GM12891 (cell line): ENCODE results near the gene HYAL3.

ENCODE experiments used
- DNase-seq: peaks from one replicate; pipeline ENCODE4 v3.0.0; 2011; ENCODE audit warnings: low spot score; ENCODE audit not compliant: insufficient read length
- FAIRE-seq: peaks from 2 replicates; lab custom pipeline; 2011; peaks lifted over from hg19 to GRCh38; lab: Jason Lieb, UNC
- PAX5 ChIP-seq: IDR thresholded peaks from 2 replicates; pipeline ENCODE4 v1.6.1; 2011; ENCODE audit warnings: low read length, moderate library complexity, mild to moderate bottlenecking; ENCODE audit not compliant: insufficient read depth, severe bottlenecking
- POLR2A ChIP-seq: IDR thresholded peaks from 2 replicates; pipeline ENCODE4 v1.6.1; 2011; ENCODE audit warnings: low read depth, low read length, control low read depth
- POLR2AphosphoS5 ChIP-seq: IDR thresholded peaks from 2 replicates; pipeline ENCODE4 v1.6.1; 2011; ENCODE audit warnings: low read depth, low read length, control low read depth
- POU2F2 ChIP-seq: IDR thresholded peaks from 2 replicates; pipeline ENCODE4 v1.6.1; 2011; ENCODE audit warnings: low read depth, mild to moderate bottlenecking, control low read depth, low read length, moderate library complexity
- SPI1 ChIP-seq: IDR thresholded peaks from 2 replicates; pipeline ENCODE4 v1.6.1; 2011; ENCODE audit warnings: low read depth, low read length, control low read depth
- TAF1 ChIP-seq: IDR thresholded peaks from 2 replicates; pipeline ENCODE4 v1.6.1; 2011; ENCODE audit warnings: low read depth, low read length, control low read depth

The HYAL3 gene

DNA sequence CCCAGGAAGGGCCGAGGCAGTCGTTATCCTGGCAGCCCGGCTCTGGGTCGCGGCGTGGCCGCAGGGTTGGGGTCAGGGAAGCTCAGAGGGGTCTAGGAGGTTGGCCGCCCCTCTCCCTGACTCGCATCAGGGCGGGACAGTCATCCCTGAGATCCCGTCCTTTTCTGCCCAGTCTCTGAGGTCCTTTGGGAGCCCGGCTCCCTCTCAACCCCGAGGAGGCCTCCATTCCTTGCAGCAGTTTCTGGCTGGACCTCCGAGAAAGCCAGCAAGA lies 22.8 kb upstream of the HYAL3 start:
- FAIRE-seq: peak; percentile 56
- no peak for DNase-seq
- TF ChIP-seq TAF1 (no peak), POLR2AphosphoS5 (no peak), SPI1 (no peak), POLR2A (no peak), POU2F2 (no peak), PAX5 (no peak)

- DNase-seq (peak; percentile 93), FAIRE-seq (peak; percentile 88)
- TF ChIP-seq TAF1 (no peak), SPI1 (no peak), POU2F2 (no peak), PAX5 (no peak), POLR2AphosphoS5 (no peak; the same call in 1 of the 2 replicates), POLR2A (no peak)
These were observed 22.3 kb upstream of the HYAL3 start for GRCh38 chr3:50321336-50322114.

GRCh38 chr3:50320853-50321335 lies 21.7 kb upstream of the HYAL3 start:
- TF ChIP-seq POLR2AphosphoS5 (no peak), TAF1 (no peak), PAX5 (no peak), SPI1 (no peak), POLR2A (no peak), POU2F2 (no peak)
- DNase-seq: peak; percentile 80
- no peak for FAIRE-seq

DNA sequence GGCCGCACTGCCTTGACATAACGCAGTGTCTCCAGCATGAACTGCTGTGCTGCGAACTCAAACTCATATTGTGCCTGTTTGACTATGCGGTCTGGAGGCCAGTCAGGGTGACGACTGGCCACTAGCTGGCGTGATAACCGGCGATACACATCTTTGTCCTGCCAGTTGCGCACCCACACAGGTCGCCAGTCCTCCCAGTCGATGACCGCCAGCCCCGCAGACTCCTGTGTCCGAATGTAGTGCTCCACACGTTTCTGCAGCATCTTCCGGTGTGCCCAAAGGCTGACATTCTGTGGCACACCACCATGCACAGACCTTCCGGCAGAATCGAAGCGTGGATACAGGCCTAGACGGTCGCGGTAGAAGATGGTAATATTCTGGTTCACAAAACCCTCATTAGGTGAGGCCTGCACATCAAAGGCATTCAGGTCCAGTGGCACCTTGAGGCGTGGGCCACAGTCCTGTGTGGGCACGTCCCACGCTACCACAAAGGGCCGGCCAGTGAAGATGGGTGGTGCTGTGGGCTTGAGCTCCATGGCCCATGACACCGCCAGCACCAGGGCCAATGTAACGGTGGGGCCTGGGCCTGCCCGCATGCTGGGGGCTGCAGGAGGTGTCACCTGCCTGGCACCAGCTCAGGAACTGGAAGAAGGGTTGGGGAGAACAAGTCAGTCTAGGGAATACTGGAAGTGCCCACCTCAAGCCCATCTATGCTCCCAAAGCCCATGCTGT lies 20.9 kb upstream of the HYAL3 start:
- FAIRE-seq (no peak), DNase-seq (no peak)
- TF ChIP-seq SPI1 (no peak), PAX5 (no peak), POLR2A (no peak), TAF1 (no peak), POLR2AphosphoS5 (no peak), POU2F2 (no peak)

DNA sequence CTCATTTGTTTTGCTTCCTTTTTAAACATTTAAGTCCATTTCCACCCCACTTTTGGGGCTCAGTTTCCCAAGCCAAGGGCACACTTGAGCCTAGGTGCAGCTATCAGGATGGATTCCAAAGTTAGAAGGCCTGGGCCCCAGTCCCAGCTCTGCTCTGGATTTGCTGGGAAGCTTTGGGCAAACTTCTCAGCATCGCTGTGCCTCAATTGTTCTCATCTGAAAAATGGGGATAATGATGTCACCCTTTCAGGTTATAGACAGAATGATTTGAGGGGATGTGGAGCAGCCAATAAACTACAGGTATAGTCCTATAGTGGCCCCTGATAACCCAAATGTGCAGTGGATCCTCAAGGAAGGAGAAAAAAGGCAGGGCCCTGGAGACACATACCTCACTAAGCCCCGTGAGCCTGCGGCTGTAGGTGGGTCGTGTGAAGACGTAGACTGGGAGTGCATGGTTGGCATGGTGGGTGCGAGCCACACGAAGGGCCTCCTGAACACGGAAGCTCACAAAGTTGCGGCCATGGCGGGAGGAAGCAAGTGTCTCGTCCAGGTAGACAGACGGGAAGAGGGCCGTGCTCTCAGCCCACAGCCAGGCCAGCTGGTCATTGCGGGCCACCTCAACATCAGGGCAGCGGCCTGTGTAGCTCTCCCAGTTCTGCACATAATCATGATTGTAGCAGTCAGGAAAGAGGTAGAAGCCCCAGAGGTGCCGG lies 20.1 kb upstream of the HYAL3 start:
- no peak for DNase-seq
- no peak for FAIRE-seq
- TF ChIP-seq POLR2A: no peak
- no peak for TF ChIP-seq TAF1
- no peak for TF ChIP-seq PAX5
- no peak for TF ChIP-seq POU2F2
- TF ChIP-seq SPI1: no peak
- TF ChIP-seq POLR2AphosphoS5: no peak

GRCh38 chr3:50318615-50319014 lies 19.4 kb upstream of the HYAL3 start:
- TF ChIP-seq POLR2AphosphoS5 (no peak), PAX5 (no peak), SPI1 (no peak), POU2F2 (no peak), TAF1 (no peak), POLR2A (no peak)
- FAIRE-seq (no peak), DNase-seq (no peak)

- TF ChIP-seq POU2F2 (no peak), PAX5 (no peak)
- FAIRE-seq: no peak
These were observed 19.0 kb upstream of the HYAL3 start for GRCh38 chr3:50318163-50318562.

GRCh38 chr3:50317300-50317699 lies 18.1 kb upstream of the HYAL3 start:
- no peak for DNase-seq

More at GRCh38 chr3:50318163-50318562, 19.0 kb upstream of the HYAL3 start:
- no peak for DNase-seq

DNA sequence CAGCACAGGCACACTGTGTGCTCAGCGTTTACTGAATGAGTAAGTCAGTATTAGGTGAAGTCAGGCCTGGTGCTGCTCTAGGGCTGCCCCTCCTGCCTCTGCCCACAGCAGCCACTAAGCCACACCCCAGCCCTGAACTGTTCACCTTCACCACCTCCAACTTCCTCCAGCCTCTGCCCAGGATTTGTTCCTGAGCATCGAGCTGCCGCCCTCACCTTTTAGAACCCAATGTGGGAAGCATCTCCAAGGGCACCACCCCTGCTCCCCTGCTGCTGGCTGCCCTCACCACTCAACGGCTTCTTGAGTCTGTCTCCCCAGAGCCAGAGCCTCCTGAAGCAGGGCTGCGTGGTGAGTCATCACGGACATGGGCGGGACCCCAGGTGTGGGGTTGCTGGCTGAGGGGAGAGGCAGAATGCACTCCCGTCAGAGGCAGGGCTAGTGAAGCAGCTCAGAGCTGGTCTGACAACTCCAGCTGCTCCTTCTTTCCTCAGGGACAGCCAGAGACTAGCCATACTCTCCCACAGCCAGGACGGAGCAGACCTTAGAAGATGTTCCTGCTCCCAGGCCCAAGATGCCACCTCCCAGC lies 17.5 kb upstream of the HYAL3 start:
- TF ChIP-seq POU2F2 (no peak), TAF1 (no peak)
- DNase-seq: no peak
- FAIRE-seq: no peak

More at GRCh38 chr3:50317300-50317699, 18.1 kb upstream of the HYAL3 start:
- TF ChIP-seq PAX5 (no peak), POLR2A (no peak), SPI1 (no peak), POLR2AphosphoS5 (no peak)
- FAIRE-seq: no peak
